Measurements from ENCODE around the gene DOCK11. TPM values are rescaled to one million over a fixed set of nuclear protein-coding genes. Genes with fewer than 3 reads are reported as not detected.

The DOCK11 gene
- total RNA-seq, 1 experiment from 2014 or later: 14.8 TPM

GRCh38 chrX:118528071-118528737, 32.6 kb downstream of the DOCK11 start:
- Histone ChIP-seq H3K27me3 (replicated peaks) (no peaks in the 10 kb centered on the region), H3K27ac (no peak overlapping the region), H3K4me1 (replicated peaks) (peaks cover 18% of the 10 kb centered on the region), H3K36me3 (no peaks in the 10 kb centered on the region), H3K4me3 (no peak overlapping the region), H3K9me3 (replicated peaks) (no peaks in the 10 kb centered on the region)
- no peak for DNase-seq (ENCODE audit: low read depth in 1 of 2, low spot score in 2 of 2)

- H3K27me3 ChIP-seq (replicated peaks): no peaks in the 10 kb centered on the region
- H3K4me1 ChIP-seq (replicated peaks): peaks cover 22% of the 10 kb centered on the region
- no peak for DNase-seq (ENCODE audit: low read depth in 1 of 2, low spot score in 2 of 2)
- H3K36me3 ChIP-seq: no peaks in the 10 kb centered on the region
- no peaks in the 10 kb centered on the region for H3K9me3 ChIP-seq (replicated peaks)
- H3K4me3 ChIP-seq: no peak overlapping the region
- no peak overlapping the region for H3K27ac ChIP-seq
Observed at GRCh38 chrX:118530219-118530911, 34.8 kb downstream of the DOCK11 start.

- Histone ChIP-seq H3K4me3 (no peak overlapping the region), H3K27ac (no peak overlapping the region), H3K27me3 (replicated peaks) (no peaks in the 10 kb centered on the region), H3K9me3 (replicated peaks) (no peaks in the 10 kb centered on the region), H3K36me3 (no peaks in the 10 kb centered on the region), H3K4me1 (replicated peaks) (peaks cover 32% of the 10 kb centered on the region)
- DNase-seq (ENCODE audit: low read depth in 1 of 2, low spot score in 2 of 2): no peak
Observed at GRCh38 chrX:118534716-118535493, 39.3 kb downstream of the DOCK11 start.

GRCh38 chrX:118536204-118536603, 40.6 kb downstream of the DOCK11 start:
- no peaks in the 10 kb centered on the region for H3K9me3 ChIP-seq (replicated peaks)
- no peaks in the 10 kb centered on the region for H3K27me3 ChIP-seq (replicated peaks)
- H3K4me1 ChIP-seq (replicated peaks): peaks cover 20% of the 10 kb centered on the region
- DNase-seq (ENCODE audit: low read depth in 1 of 2, low spot score in 2 of 2): no peak
- H3K27ac ChIP-seq: peak overlapping the region; percentile 56; the same call in 1 of the 2 replicates
- no peak overlapping the region for H3K4me3 ChIP-seq
- no peaks in the 10 kb centered on the region for H3K36me3 ChIP-seq

- Histone ChIP-seq H3K36me3 (no peaks in the 10 kb centered on the region), H3K4me1 (replicated peaks) (peaks cover 20% of the 10 kb centered on the region), H3K9me3 (replicated peaks) (no peaks in the 10 kb centered on the region), H3K27ac (peak overlapping the region; percentile 56), H3K4me3 (no peak overlapping the region), H3K27me3 (replicated peaks) (no peaks in the 10 kb centered on the region)
- peak in 1 of 2 experiments; percentile 33 for DNase-seq (ENCODE audit: low read depth in 1 of 2, low spot score in 2 of 2)
Observed at GRCh38 chrX:118536687-118537461, 41.3 kb downstream of the DOCK11 start.

GRCh38 chrX:118538386-118538785, 42.8 kb downstream of the DOCK11 start:
- no peaks in the 10 kb centered on the region for H3K27me3 ChIP-seq (replicated peaks)
- H3K36me3 ChIP-seq: no peaks in the 10 kb centered on the region
- H3K27ac ChIP-seq: no peak overlapping the region
- no peaks in the 10 kb centered on the region for H3K9me3 ChIP-seq (replicated peaks)
- H3K4me3 ChIP-seq: no peak overlapping the region
- DNase-seq (ENCODE audit: low read depth in 1 of 2, low spot score in 2 of 2): no peak
- H3K4me1 ChIP-seq (replicated peaks): peaks cover 20% of the 10 kb centered on the region

GRCh38 chrX:118540342-118540741, 44.7 kb downstream of the DOCK11 start:
- H3K4me3 ChIP-seq: no peak overlapping the region
- H3K9me3 ChIP-seq (replicated peaks): no peaks in the 10 kb centered on the region
- peaks cover 17% of the 10 kb centered on the region for H3K4me1 ChIP-seq (replicated peaks)
- H3K36me3 ChIP-seq: no peaks in the 10 kb centered on the region
- no peak overlapping the region for H3K27ac ChIP-seq
- DNase-seq (ENCODE audit: low read depth in 1 of 2, low spot score in 2 of 2): no peak
- no peaks in the 10 kb centered on the region for H3K27me3 ChIP-seq (replicated peaks)

- Histone ChIP-seq H3K27ac (no peak overlapping the region), H3K27me3 (replicated peaks) (no peaks in the 10 kb centered on the region), H3K4me3 (no peak overlapping the region), H3K9me3 (replicated peaks) (no peaks in the 10 kb centered on the region), H3K4me1 (replicated peaks) (peaks cover 14% of the 10 kb centered on the region), H3K36me3 (no peaks in the 10 kb centered on the region)
- DNase-seq (ENCODE audit: low read depth in 1 of 2, low spot score in 2 of 2): no peak
Observed at GRCh38 chrX:118541482-118541881, 45.9 kb downstream of the DOCK11 start.

GRCh38 chrX:118545510-118545909, 49.9 kb downstream of the DOCK11 start:
- H3K4me3 ChIP-seq: no peak overlapping the region
- H3K4me1 ChIP-seq (replicated peaks): no peaks in the 10 kb centered on the region
- no peaks in the 10 kb centered on the region for H3K9me3 ChIP-seq (replicated peaks)
- no peak overlapping the region for H3K27ac ChIP-seq
- no peaks in the 10 kb centered on the region for H3K36me3 ChIP-seq
- DNase-seq (ENCODE audit: low read depth in 1 of 2, low spot score in 2 of 2): no peak
- no peaks in the 10 kb centered on the region for H3K27me3 ChIP-seq (replicated peaks)

GRCh38 chrX:118548841-118549240, 53.2 kb downstream of the DOCK11 start:
- Histone ChIP-seq H3K4me1 (replicated peaks) (no peaks in the 10 kb centered on the region), H3K4me3 (no peak overlapping the region), H3K27ac (no peak overlapping the region), H3K36me3 (no peaks in the 10 kb centered on the region), H3K9me3 (replicated peaks) (no peaks in the 10 kb centered on the region), H3K27me3 (replicated peaks) (no peaks in the 10 kb centered on the region)
- DNase-seq (ENCODE audit: low read depth in 1 of 2, low spot score in 2 of 2): no peak

GRCh38 chrX:118550792-118551191, 55.2 kb downstream of the DOCK11 start:
- H3K4me3 ChIP-seq: no peak overlapping the region
- no peaks in the 10 kb centered on the region for H3K36me3 ChIP-seq
- no peaks in the 10 kb centered on the region for H3K27me3 ChIP-seq (replicated peaks)
- H3K9me3 ChIP-seq (replicated peaks): no peaks in the 10 kb centered on the region
- H3K27ac ChIP-seq: no peak overlapping the region
- no peaks in the 10 kb centered on the region for H3K4me1 ChIP-seq (replicated peaks)
- DNase-seq (ENCODE audit: low read depth in 1 of 2, low spot score in 2 of 2): no peak

GRCh38 chrX:118551426-118551825, 55.8 kb downstream of the DOCK11 start:
- DNase-seq (ENCODE audit: low read depth in 1 of 2, low spot score in 2 of 2): no peak
- Histone ChIP-seq H3K9me3 (replicated peaks) (no peaks in the 10 kb centered on the region), H3K4me3 (no peak overlapping the region), H3K27ac (no peak overlapping the region), H3K4me1 (replicated peaks) (no peaks in the 10 kb centered on the region), H3K36me3 (no peaks in the 10 kb centered on the region), H3K27me3 (replicated peaks) (no peaks in the 10 kb centered on the region)

GRCh38 chrX:118552121-118552900, 56.7 kb downstream of the DOCK11 start:
- no peaks in the 10 kb centered on the region for H3K27me3 ChIP-seq (replicated peaks)
- no peaks in the 10 kb centered on the region for H3K36me3 ChIP-seq
- H3K4me3 ChIP-seq: no peak overlapping the region
- peak in 1 of 2 experiments; percentile 42 for DNase-seq (ENCODE audit: low read depth in 1 of 2, low spot score in 2 of 2)
- H3K27ac ChIP-seq: no peak overlapping the region
- H3K4me1 ChIP-seq (replicated peaks): no peaks in the 10 kb centered on the region
- H3K9me3 ChIP-seq (replicated peaks): no peaks in the 10 kb centered on the region

Measured in SJSA1 (cell line).